PC-9 (cell line): ENCODE measurements around the gene ARHGEF26.

Experiments
- CTCF ChIP-seq: fragments of 200-600 bp; sonication (generic); conservative IDR thresholded peaks from 2 replicates; pipeline ENCODE4 v1.6.1; 2017; ENCODE audit warnings: mixed run types, antibody characterized with exemption, mild to moderate bottlenecking, moderate library complexity
- EZH2 ChIP-seq: fragments of 200-600 bp; sonication (generic); IDR thresholded peaks from 2 replicates; pipeline ENCODE4 v1.8.0; 2017; ENCODE audit warnings: antibody characterized with exemption, low read depth

GRCh38 chr3:154223519-154223918 is 102.3 kb downstream of the ARHGEF26 start:
- TF ChIP-seq CTCF: no peak
- TF ChIP-seq EZH2: no peak
